HL-60 (cell line): ENCODE data around the gene SLC7A7.
"Not testable (repeated sequence)": the region's sequence is repeated elsewhere in the genome, so short reads cannot be mapped to it uniquely, and the experiment has no call there.

Experiments used
- DNase-seq, 2 experiments: peaks; one replicate each; pipeline ENCODE4 v3.0.0-alpha.2; 2010 to 2020; ENCODE audit warnings: low read depth in 1 of 2, low spot score in 1 of 2
- H3K27ac ChIP-seq: fragments of 250-450 bp; sonication (Bioruptor Pico); replicated peaks from 2 replicates; pipeline ENCODE4 v1.5.1; 2020; ENCODE audit warnings: mild to moderate bottlenecking, moderate library complexity
- H3K27me3 ChIP-seq: fragments of 250-450 bp; sonication (Bioruptor Pico); 2 replicates; pipeline ENCODE4 v1.5.1; 2021; ENCODE audit warnings: mild to moderate bottlenecking, moderate library complexity; ENCODE audit not compliant: insufficient read depth, poor library complexity, severe bottlenecking
- H3K4me3 ChIP-seq: replicated peaks from 2 replicates; pipeline ENCODE4 v1.5.1; 2011; ENCODE audit warnings: mild to moderate bottlenecking, control low read depth, low read length; ENCODE audit not compliant: insufficient read depth
- CTCF ChIP-seq: IDR thresholded peaks from one replicate; pipeline ENCODE4 v1.5.1; 2011; ENCODE audit warnings: low read length, control low read depth, inconsistent platforms; ENCODE audit not compliant: insufficient read depth
- GABPA ChIP-seq: IDR thresholded peaks from 2 replicates; pipeline ENCODE4 v1.6.1; 2012; ENCODE audit warnings: low read depth
- POLR2AphosphoS5 ChIP-seq: IDR thresholded peaks from 2 replicates; pipeline ENCODE4 v1.6.1; 2012; ENCODE audit warnings: low read depth
- SPI1 ChIP-seq: IDR thresholded peaks from 2 replicates; pipeline ENCODE4 v1.6.1; 2012; ENCODE audit warnings: low read depth, mild to moderate bottlenecking, borderline replicate concordance
- long read RNA-seq: library from polyadenylated mRNA; unstranded; transcript quantifications from one replicate; pipeline ENCODE4 v2.0.0, GENCODE V29; 2020
- TF ChIP-seq, protein P1 (sequence below): IDR thresholded peaks from 2 replicates; pipeline ENCODE4 v1.6.1; 2012; ENCODE audit warnings: low read depth; ENCODE audit not compliant: insufficient replicate concordance

SLC7A7 gene
- long read RNA-seq, transcript SLC7A7-202 (11 exons, 2,098 nt): major isoform, 6 of 11 reads
- long read RNA-seq, partial matches to known transcripts: 2 of 11 reads
- long read RNA-seq, other reads (novel, unspliced or antisense): 2 of 11 reads

- peak; percentile 44 to 58 for DNase-seq
- no peak for TF ChIP-seq CTCF
- TF ChIP-seq POLR2AphosphoS5: no peak
- TF ChIP-seq GABPA: no peak
- TF ChIP-seq SPI1: no peak
- TF ChIP-seq, protein P1, sequence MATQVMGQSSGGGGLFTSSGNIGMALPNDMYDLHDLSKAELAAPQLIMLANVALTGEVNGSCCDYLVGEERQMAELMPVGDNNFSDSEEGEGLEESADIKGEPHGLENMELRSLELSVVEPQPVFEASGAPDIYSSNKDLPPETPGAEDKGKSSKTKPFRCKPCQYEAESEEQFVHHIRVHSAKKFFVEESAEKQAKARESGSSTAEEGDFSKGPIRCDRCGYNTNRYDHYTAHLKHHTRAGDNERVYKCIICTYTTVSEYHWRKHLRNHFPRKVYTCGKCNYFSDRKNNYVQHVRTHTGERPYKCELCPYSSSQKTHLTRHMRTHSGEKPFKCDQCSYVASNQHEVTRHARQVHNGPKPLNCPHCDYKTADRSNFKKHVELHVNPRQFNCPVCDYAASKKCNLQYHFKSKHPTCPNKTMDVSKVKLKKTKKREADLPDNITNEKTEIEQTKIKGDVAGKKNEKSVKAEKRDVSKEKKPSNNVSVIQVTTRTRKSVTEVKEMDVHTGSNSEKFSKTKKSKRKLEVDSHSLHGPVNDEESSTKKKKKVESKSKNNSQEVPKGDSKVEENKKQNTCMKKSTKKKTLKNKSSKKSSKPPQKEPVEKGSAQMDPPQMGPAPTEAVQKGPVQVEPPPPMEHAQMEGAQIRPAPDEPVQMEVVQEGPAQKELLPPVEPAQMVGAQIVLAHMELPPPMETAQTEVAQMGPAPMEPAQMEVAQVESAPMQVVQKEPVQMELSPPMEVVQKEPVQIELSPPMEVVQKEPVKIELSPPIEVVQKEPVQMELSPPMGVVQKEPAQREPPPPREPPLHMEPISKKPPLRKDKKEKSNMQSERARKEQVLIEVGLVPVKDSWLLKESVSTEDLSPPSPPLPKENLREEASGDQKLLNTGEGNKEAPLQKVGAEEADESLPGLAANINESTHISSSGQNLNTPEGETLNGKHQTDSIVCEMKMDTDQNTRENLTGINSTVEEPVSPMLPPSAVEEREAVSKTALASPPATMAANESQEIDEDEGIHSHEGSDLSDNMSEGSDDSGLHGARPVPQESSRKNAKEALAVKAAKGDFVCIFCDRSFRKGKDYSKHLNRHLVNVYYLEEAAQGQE: no peak
- Histone ChIP-seq H3K27ac (peak within 1 kb of the TSS; percentile 45), H3K4me3 (no peak within 1 kb of the TSS), H3K27me3 (no peaks in the 10 kb centered on the region)
Measured at GRCh38 chr14:22814941-22815713, at the start of gene SLC7A7. Gene SLC7A7 (minus strand): TSS chr14:22815435. CDS start chr14:22813398, 2,037 bp downstream.

DNA sequence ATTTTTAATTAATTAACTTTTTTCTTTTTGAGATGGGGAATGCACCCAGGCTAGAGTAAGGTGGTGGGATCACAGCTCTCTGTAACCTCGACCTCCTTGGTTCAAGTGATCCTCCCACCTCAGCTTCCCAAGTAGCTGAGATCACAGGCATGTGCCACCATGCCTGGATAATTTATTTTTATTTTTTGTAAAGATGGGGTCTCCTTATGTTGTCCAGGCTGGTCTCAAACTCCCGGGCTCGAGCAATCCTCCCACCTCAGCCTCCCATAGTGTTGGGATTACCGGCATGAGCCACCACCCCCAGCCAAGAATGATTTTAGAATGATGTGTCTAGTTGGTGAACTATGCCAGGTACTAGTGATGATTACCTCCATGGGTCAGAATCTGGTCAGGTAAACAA, 49.7 kb upstream of the SLC7A7 start:
- no peak overlapping the region for H3K27ac ChIP-seq
- H3K27me3 ChIP-seq: no peaks in the 10 kb centered on the region
- H3K4me3 ChIP-seq: no peak overlapping the region
- no peak for DNase-seq
- no peak for TF ChIP-seq GABPA
- TF ChIP-seq POLR2AphosphoS5: no peak
- TF ChIP-seq CTCF: no peak
- no peak for TF ChIP-seq SPI1
- TF ChIP-seq, protein P1: no peak

- TF ChIP-seq POLR2AphosphoS5: no peak
- TF ChIP-seq CTCF: no peak
- TF ChIP-seq GABPA: no peak
- TF ChIP-seq, protein P1: no peak
- TF ChIP-seq SPI1: no peak
- no peak overlapping the region for H3K4me3 ChIP-seq
- no peak for DNase-seq
Measured at GRCh38 chr14:22861651-22862050, 46.4 kb upstream of the SLC7A7 start.

GRCh38 chr14:22860377-22860776, 45.1 kb upstream of the SLC7A7 start:
- not testable (repeated sequence) for H3K27ac ChIP-seq, H3K4me3 ChIP-seq, H3K27me3 ChIP-seq

More at GRCh38 chr14:22861651-22862050, 46.4 kb upstream of the SLC7A7 start:
- H3K27ac ChIP-seq: no peak overlapping the region
- no peaks in the 10 kb centered on the region for H3K27me3 ChIP-seq

More at GRCh38 chr14:22860377-22860776, 45.1 kb upstream of the SLC7A7 start:
- not testable (repeated sequence) for DNase-seq
